Cardiac muscle cell (in vitro differentiated cells and primary cell): ENCODE measurements around the gene HDAC11. TPM values are rescaled to one million over a fixed set of nuclear protein-coding genes. Genes with fewer than 3 reads are reported as not detected.

Experiments
- DNase-seq, 2 donors: peaks; one replicate each; pipeline versions ENCODE4 v3.0.0 to v3.0.0-alpha.2; 2010 to 2017; ENCODE audit warnings: low read depth in 1 of 2, low spot score in 1 of 2
- H3K27ac ChIP-seq: fragments of 200-600 bp; sonication (generic); 2 replicates; pipeline ENCODE4 v1.5.1; 2016
- H3K27me3 ChIP-seq: fragments of 200-600 bp; sonication (generic); 2 replicates; pipeline ENCODE4 v1.6.0; 2016; ENCODE audit warnings: control low read depth
- H3K36me3 ChIP-seq: fragments of 200-600 bp; sonication (generic); 2 replicates; pipeline ENCODE4 v1.5.1; 2016; ENCODE audit warnings: control low read depth
- H3K4me1 ChIP-seq: fragments of 200-600 bp; sonication (generic); 2 replicates; pipeline ENCODE4 v1.8.1; 2017; ENCODE audit warnings: low read depth, mild to moderate bottlenecking, mixed run types
- H3K4me3 ChIP-seq: fragments of 200-600 bp; sonication (generic); 2 replicates; pipeline ENCODE4 v1.5.1; 2016; ENCODE audit warnings: mild to moderate bottlenecking
- H3K9me3 ChIP-seq: fragments of 200-600 bp; sonication (generic); 2 replicates; pipeline ENCODE4 v1.5.1; 2017; ENCODE audit warnings: low read depth, mild to moderate bottlenecking, control low read depth
- polyA plus RNA-seq: library from polyadenylated mRNA; unstranded; fragments of >200 nt; fragmentation: Nextera tagmentation; extraction: Ambion mirVana; gene quantifications from 2 replicates; pipeline ENCODE4 v1.2.1, GENCODE V29; 2016
- total RNA-seq: library from RNA; depleted of rRNA; stranded (reverse); fragments of >200 nt; gene quantifications from 2 replicates; pipeline ENCODE4 v1.2.3, GENCODE V29; 2016
- TF ChIP-seq, protein P1 (sequence below): IDR thresholded peaks from 2 replicates; pipeline ENCODE4 v1.5.1; 2012; ENCODE audit warnings: low read depth, mild to moderate bottlenecking, low read length

HDAC11 gene
- total and polyA plus RNA-seq, 2 experiments from 2014 or later, result 27.1 to 35.7 TPM

- Histone ChIP-seq H3K9me3 (no peaks in the 10 kb centered on the region), H3K27ac (no peak overlapping the region), H3K4me1 (peaks cover 18% of the 10 kb centered on the region), H3K4me3 (no peak overlapping the region), H3K36me3 (no peaks in the 10 kb centered on the region), H3K27me3 (no peaks in the 10 kb centered on the region)
- DNase-seq, result no peak
- TF ChIP-seq, protein P1, sequence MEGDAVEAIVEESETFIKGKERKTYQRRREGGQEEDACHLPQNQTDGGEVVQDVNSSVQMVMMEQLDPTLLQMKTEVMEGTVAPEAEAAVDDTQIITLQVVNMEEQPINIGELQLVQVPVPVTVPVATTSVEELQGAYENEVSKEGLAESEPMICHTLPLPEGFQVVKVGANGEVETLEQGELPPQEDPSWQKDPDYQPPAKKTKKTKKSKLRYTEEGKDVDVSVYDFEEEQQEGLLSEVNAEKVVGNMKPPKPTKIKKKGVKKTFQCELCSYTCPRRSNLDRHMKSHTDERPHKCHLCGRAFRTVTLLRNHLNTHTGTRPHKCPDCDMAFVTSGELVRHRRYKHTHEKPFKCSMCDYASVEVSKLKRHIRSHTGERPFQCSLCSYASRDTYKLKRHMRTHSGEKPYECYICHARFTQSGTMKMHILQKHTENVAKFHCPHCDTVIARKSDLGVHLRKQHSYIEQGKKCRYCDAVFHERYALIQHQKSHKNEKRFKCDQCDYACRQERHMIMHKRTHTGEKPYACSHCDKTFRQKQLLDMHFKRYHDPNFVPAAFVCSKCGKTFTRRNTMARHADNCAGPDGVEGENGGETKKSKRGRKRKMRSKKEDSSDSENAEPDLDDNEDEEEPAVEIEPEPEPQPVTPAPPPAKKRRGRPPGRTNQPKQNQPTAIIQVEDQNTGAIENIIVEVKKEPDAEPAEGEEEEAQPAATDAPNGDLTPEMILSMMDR, result no peak
These were observed 7.3 kb downstream of the HDAC11 start for GRCh38 chr3:13487403-13487802.

GRCh38 chr3:13491206-13491974, 11.3 kb downstream of the HDAC11 start:
- Histone ChIP-seq H3K27ac (no peak overlapping the region), H3K4me1 (peaks cover under 1% of the 10 kb centered on the region), H3K9me3 (no peaks in the 10 kb centered on the region), H3K36me3 (no peaks in the 10 kb centered on the region), H3K27me3 (no peaks in the 10 kb centered on the region), H3K4me3 (no peak overlapping the region)
- TF ChIP-seq, protein P1, result no peak
- DNase-seq, result no peak

DNA sequence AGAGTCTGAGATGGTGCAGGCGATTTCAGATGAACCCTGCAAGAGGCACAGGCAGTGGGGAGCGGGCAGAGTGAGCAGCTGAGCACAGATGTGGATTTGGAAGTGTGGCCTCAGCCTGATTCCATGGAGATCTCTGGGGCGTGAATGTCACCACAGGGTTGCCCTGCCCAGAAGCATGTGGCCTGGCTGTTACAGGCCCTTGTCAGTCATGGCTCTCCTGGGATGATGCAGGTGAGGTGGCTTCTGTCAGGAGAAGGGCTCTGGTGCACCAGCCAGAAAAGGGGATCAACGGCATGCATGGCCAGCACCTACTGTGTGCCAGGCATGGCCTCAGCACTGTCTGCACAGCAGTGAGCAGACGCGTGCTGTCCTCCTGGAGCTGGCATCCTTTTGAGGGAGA, 11.9 kb downstream of the HDAC11 start:
- H3K9me3 ChIP-seq, result no peaks in the 10 kb centered on the region
- no peak for DNase-seq
- no peak overlapping the region for H3K27ac ChIP-seq
- no peaks in the 10 kb centered on the region for H3K27me3 ChIP-seq
- H3K36me3 ChIP-seq, result no peaks in the 10 kb centered on the region
- H3K4me1 ChIP-seq, result peaks cover 4% of the 10 kb centered on the region
- TF ChIP-seq, protein P1, result no peak
- no peak overlapping the region for H3K4me3 ChIP-seq

DNA sequence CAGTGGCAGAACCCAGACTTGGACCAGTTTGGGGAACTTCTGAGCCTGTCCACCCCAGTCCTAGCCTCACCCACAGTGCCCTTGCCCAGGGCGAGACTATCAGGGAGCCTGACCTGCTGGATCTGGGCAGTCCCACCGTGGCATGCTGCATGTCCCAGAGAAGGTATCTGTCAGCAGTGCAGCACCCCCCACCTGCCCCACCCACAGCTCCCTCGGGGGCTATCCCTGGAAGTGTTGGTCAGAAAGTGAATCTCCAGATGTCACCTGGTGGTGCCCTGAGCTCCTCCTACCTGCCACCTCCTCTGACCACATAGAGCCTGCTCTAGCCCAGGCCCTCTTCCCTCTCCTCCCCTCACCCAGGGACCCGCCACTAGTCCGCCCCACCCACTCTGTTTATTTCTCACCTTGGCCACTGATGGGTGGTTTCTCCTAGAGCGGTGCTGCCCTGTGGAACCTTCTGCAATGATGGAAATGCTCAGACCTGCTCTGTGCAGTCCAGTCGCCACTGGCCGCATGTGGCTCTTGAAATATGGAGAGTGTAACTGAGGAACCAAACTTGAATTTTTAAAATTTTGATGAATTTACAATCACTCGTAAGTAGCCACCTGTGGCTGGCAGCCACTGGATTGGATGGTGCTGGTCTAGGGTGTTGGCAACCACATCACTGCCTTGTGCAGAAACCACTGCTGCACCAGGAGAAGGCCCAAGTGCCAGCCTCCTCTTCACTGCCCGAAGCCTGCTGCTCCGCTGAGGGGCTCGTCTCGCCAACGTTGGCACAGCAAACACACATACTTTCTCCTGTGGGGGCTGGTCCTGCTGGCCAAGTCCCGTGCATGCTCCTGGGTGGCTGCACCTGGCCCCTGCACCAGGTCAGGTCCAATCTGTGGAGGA, 13.1 kb downstream of the HDAC11 start:
- TF ChIP-seq, protein P1, result no peak
- Histone ChIP-seq H3K4me1 (peaks cover 4% of the 10 kb centered on the region), H3K27me3 (no peaks in the 10 kb centered on the region), H3K9me3 (no peaks in the 10 kb centered on the region), H3K27ac (no peak overlapping the region), H3K36me3 (no peaks in the 10 kb centered on the region), H3K4me3 (no peak overlapping the region)
- no peak for DNase-seq

DNA sequence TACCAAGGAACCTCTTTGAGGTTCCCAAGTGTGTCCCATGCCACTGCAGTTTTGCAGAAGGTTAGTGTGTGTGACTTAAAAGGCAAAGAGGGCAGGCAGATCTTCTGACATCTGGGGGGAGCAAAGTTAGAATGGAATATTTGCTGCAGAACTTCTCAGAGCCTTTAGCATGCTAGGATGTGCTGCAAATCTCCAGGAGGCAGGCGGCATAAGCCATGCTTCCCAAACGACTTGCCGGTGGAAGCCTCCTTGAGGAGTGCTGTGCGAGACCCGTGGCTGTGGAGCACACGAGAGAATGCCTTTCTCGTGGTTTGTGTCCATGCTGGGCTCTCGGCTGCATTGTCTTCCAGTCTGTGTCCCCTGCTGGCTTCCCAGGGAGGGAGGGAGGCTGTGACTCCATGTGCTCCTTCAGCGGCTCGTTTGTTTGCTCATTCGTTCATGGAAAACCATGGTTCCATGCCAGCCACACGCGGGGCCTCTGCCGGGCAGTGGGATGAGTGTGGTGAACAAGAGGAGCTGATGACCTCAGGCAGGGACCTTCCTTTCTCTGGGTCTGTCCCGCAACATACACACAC, 13.8 kb downstream of the HDAC11 start:
- H3K4me3 ChIP-seq, result no peak overlapping the region
- no peaks in the 10 kb centered on the region for H3K27me3 ChIP-seq
- no peak for DNase-seq
- peaks cover 4% of the 10 kb centered on the region for H3K4me1 ChIP-seq
- TF ChIP-seq, protein P1, result no peak
- no peaks in the 10 kb centered on the region for H3K9me3 ChIP-seq
- H3K36me3 ChIP-seq, result no peaks in the 10 kb centered on the region
- no peak overlapping the region for H3K27ac ChIP-seq
